ENCODE measurements around the gene PDCD4. TPM values are rescaled to one million over a fixed set of nuclear protein-coding genes. Genes with fewer than 3 reads are reported as not detected.

Gene PDCD4
- total RNA-seq, 1 experiment from 2014 or later, result 32.7 TPM

GRCh38 chr10:110939419-110939818 lies 67.7 kb downstream of the PDCD4 start:
- ChIA-PET CTCF (no interaction called here), POLR2A (interaction anchor here (0.5 kb wide), 1 partner anchor 1749 kb away, joined by 4 read pairs; no protein-coding TSS in a partner anchor)
- peaks cover 18% of the 10 kb centered on the region for H3K4me1 Mint-ChIP-seq
- DNase-seq (ENCODE audit: low spot score) (no peak), ATAC-seq (no peak)
- no peaks in the 10 kb centered on the region for H3K27me3 Mint-ChIP-seq (ENCODE audit: low read depth)
- no peak overlapping the region for H3K27ac Mint-ChIP-seq
- peaks cover 7% of the 10 kb centered on the region; the same call in 1 of the 2 replicates for H3K36me3 Mint-ChIP-seq
- no peak overlapping the region for H3K4me3 Mint-ChIP-seq
- no peak for TF ChIP-seq CREM (CRISPR knock-in tag; IDR thresholded peaks at IDR 0.05)
- no peak for TF ChIP-seq GRHL2 (CRISPR knock-in tag; IDR thresholded peaks at IDR 0.05; ENCODE audit: insufficient replicate concordance, severe bottlenecking)
- peaks cover 6% of the 10 kb centered on the region for H3K9me3 Mint-ChIP-seq

GRCh38 chr10:110944792-110945396 lies 73.2 kb downstream of the PDCD4 start:
- ATAC-seq, result no peak
- Mint-ChIP-seq H3K4me1 (peaks cover 44% of the 10 kb centered on the region), H3K36me3 (peaks cover 7% of the 10 kb centered on the region; the same call in 1 of the 2 replicates), H3K27ac (peak overlapping the region; percentile 14; the same call in 1 of the 2 replicates), H3K27me3 (ENCODE audit: low read depth) (no peaks in the 10 kb centered on the region), H3K4me3 (no peak overlapping the region), H3K9me3 (peaks cover 6% of the 10 kb centered on the region; the same call in 1 of the 2 replicates)
- no peak for DNase-seq (ENCODE audit: low spot score)
- POLR2A ChIA-PET, result interaction anchor here (0.5 kb wide), 1 partner anchor 35 kb away, joined by 4 read pairs; no protein-coding TSS in a partner anchor
- TF ChIP-seq NFYB (CRISPR knock-in tag; conservative IDR thresholded peaks at IDR 0.05; ENCODE audit: low read depth) (no peak), JAZF1 (CRISPR knock-in tag; IDR thresholded peaks at IDR 0.05) (no peak), AFF4 (CRISPR knock-in tag; IDR thresholded peaks at IDR 0.05; ENCODE audit: borderline replicate concordance) (no peak), NR3C1 (CRISPR knock-in tag; conservative IDR thresholded peaks at IDR 0.05; ENCODE audit: low read depth) (no peak), GRHL2 (CRISPR knock-in tag; IDR thresholded peaks at IDR 0.05; ENCODE audit: insufficient replicate concordance, severe bottlenecking) (no peak), PRRX2 (CRISPR knock-in tag; IDR thresholded peaks at IDR 0.05) (no peak), ETV6 (CRISPR knock-in tag; IDR thresholded peaks at IDR 0.05) (no peak), CREB1 (CRISPR knock-in tag; IDR thresholded peaks at IDR 0.05) (no peak), SMAD4 (CRISPR knock-in tag; IDR thresholded peaks at IDR 0.05) (no peak), ZNF425 (CRISPR knock-in tag; conservative IDR thresholded peaks at IDR 0.05) (no peak), KAT7 (CRISPR knock-in tag; IDR thresholded peaks at IDR 0.05; ENCODE audit: borderline replicate concordance) (no peak), RORB (CRISPR knock-in tag; IDR thresholded peaks at IDR 0.05) (no peak), AR (CRISPR knock-in tag; IDR thresholded peaks at IDR 0.05) (no peak), ZNF281 (CRISPR knock-in tag; IDR thresholded peaks at IDR 0.05) (no peak), CTCF (IDR thresholded peaks at IDR 0.05) (no peak), ESRRA (CRISPR knock-in tag; IDR thresholded peaks at IDR 0.05; ENCODE audit: borderline replicate concordance) (no peak), CREM (CRISPR knock-in tag; IDR thresholded peaks at IDR 0.05) (no peak)
- CTCF ChIA-PET, result interaction anchor here (0.7 to 1.2 kb wide), 2 partner anchors 12 to 93 kb away, joined by 3 read pairs; no protein-coding TSS in a partner anchor

Data from WTC11 (cell line).